ENCODE measurements around the gene C10orf143.
"Not testable (repeated sequence)": the region's sequence is repeated elsewhere in the genome, so short reads cannot be mapped to it uniquely, and the experiment has no call there.

The C10orf143 gene

GRCh38 chr10:130112821-130113220, 2.2 kb upstream of the C10orf143 start:
- DNase-seq (ENCODE audit: insufficient read length, low spot score) (no peak), FAIRE-seq (no peak)
- TF ChIP-seq POLR2AphosphoS5 (IDR thresholded peaks at IDR 0.05; ENCODE audit: low read depth, low read length) (no peak), TAF1 (IDR thresholded peaks at IDR 0.05; ENCODE audit: low read depth, low read length) (no peak), POLR2A (IDR thresholded peaks at IDR 0.05; ENCODE audit: low read depth, low read length) (no peak), SPI1 (IDR thresholded peaks at IDR 0.05; ENCODE audit: low read depth, low read length) (no peak), PAX5 (IDR thresholded peaks at IDR 0.05; ENCODE audit: insufficient read depth, low read length, severe bottlenecking) (no peak), POU2F2 (IDR thresholded peaks at IDR 0.05; ENCODE audit: low read depth, low read length) (no peak)

GRCh38 chr10:130111852-130112180, 1.2 kb upstream of the C10orf143 start:
- no peak for DNase-seq (ENCODE audit: insufficient read length, low spot score)
- no peak for FAIRE-seq
- TF ChIP-seq POU2F2 (IDR thresholded peaks at IDR 0.05; ENCODE audit: low read depth, low read length) (no peak), PAX5 (IDR thresholded peaks at IDR 0.05; ENCODE audit: insufficient read depth, low read length, severe bottlenecking) (no peak), SPI1 (IDR thresholded peaks at IDR 0.05; ENCODE audit: low read depth, low read length) (no peak), POLR2AphosphoS5 (IDR thresholded peaks at IDR 0.05; ENCODE audit: low read depth, low read length) (no peak), TAF1 (IDR thresholded peaks at IDR 0.05; ENCODE audit: low read depth, low read length) (no peak), POLR2A (IDR thresholded peaks at IDR 0.05; ENCODE audit: low read depth, low read length) (no peak)

- FAIRE-seq (no peak), DNase-seq (ENCODE audit: insufficient read length, low spot score) (peak; percentile 85)
- peak; percentile 52; the same call in 1 of the 2 replicates for TF ChIP-seq TAF1 (IDR thresholded peaks at IDR 0.05; ENCODE audit: low read depth, low read length)
- TF ChIP-seq SPI1 (IDR thresholded peaks at IDR 0.05; ENCODE audit: low read depth, low read length) = no peak
- no peak for TF ChIP-seq PAX5 (IDR thresholded peaks at IDR 0.05; ENCODE audit: insufficient read depth, low read length, severe bottlenecking)
- TF ChIP-seq POLR2A (IDR thresholded peaks at IDR 0.05; ENCODE audit: low read depth, low read length) = peak; percentile 62
- TF ChIP-seq POLR2AphosphoS5 (IDR thresholded peaks at IDR 0.05; ENCODE audit: low read depth, low read length) = peak; percentile 24; the same call in 1 of the 2 replicates
These were observed 652 bp upstream of the C10orf143 start for GRCh38 chr10:130111113-130111851.

- FAIRE-seq (no peak), DNase-seq (ENCODE audit: insufficient read length, low spot score) (no peak)
- TF ChIP-seq POU2F2 (IDR thresholded peaks at IDR 0.05; ENCODE audit: low read depth, low read length) (0 out of 2 replicates have a peak, but pooled peaks have one; percentile 17), POLR2A (IDR thresholded peaks at IDR 0.05; ENCODE audit: low read depth, low read length) (no peak), PAX5 (IDR thresholded peaks at IDR 0.05; ENCODE audit: insufficient read depth, low read length, severe bottlenecking) (no peak)
These were observed 809 bp downstream of the C10orf143 start for GRCh38 chr10:130109796-130110245.

GRCh38 chr10:130108934-130109604, 1.6 kb downstream of the C10orf143 start:
- TF ChIP-seq SPI1 (IDR thresholded peaks at IDR 0.05; ENCODE audit: low read depth, low read length) = no peak
- TF ChIP-seq PAX5 (IDR thresholded peaks at IDR 0.05; ENCODE audit: insufficient read depth, low read length, severe bottlenecking) = no peak
- no peak for TF ChIP-seq POLR2AphosphoS5 (IDR thresholded peaks at IDR 0.05; ENCODE audit: low read depth, low read length)
- no peak for TF ChIP-seq POLR2A (IDR thresholded peaks at IDR 0.05; ENCODE audit: low read depth, low read length)
- TF ChIP-seq POU2F2 (IDR thresholded peaks at IDR 0.05; ENCODE audit: low read depth, low read length) = no peak
- no peak for TF ChIP-seq TAF1 (IDR thresholded peaks at IDR 0.05; ENCODE audit: low read depth, low read length)
- FAIRE-seq = peak; percentile 56
- no peak for DNase-seq (ENCODE audit: insufficient read length, low spot score)

GRCh38 chr10:130108146-130108545, 2.5 kb downstream of the C10orf143 start:
- not testable (repeated sequence) for FAIRE-seq; DNase-seq (ENCODE audit: insufficient read length, low spot score)

- DNase-seq (ENCODE audit: insufficient read length, low spot score) (no peak), FAIRE-seq (no peak)
These were observed 4.9 kb downstream of the C10orf143 start for GRCh38 chr10:130105724-130106123.

GRCh38 chr10:130099344-130099743, 11.3 kb downstream of the C10orf143 start:
- TF ChIP-seq POLR2A (IDR thresholded peaks at IDR 0.05; ENCODE audit: low read depth, low read length) (no peak), SPI1 (IDR thresholded peaks at IDR 0.05; ENCODE audit: low read depth, low read length) (no peak), TAF1 (IDR thresholded peaks at IDR 0.05; ENCODE audit: low read depth, low read length) (no peak), PAX5 (IDR thresholded peaks at IDR 0.05; ENCODE audit: insufficient read depth, low read length, severe bottlenecking) (no peak), POLR2AphosphoS5 (IDR thresholded peaks at IDR 0.05; ENCODE audit: low read depth, low read length) (no peak), POU2F2 (IDR thresholded peaks at IDR 0.05; ENCODE audit: low read depth, low read length) (no peak)
- no peak for FAIRE-seq
- DNase-seq (ENCODE audit: insufficient read length, low spot score) = no peak

More at GRCh38 chr10:130105724-130106123, 4.9 kb downstream of the C10orf143 start:
- TF ChIP-seq POLR2A (IDR thresholded peaks at IDR 0.05; ENCODE audit: low read depth, low read length) (no peak), TAF1 (IDR thresholded peaks at IDR 0.05; ENCODE audit: low read depth, low read length) (no peak), PAX5 (IDR thresholded peaks at IDR 0.05; ENCODE audit: insufficient read depth, low read length, severe bottlenecking) (no peak), POU2F2 (IDR thresholded peaks at IDR 0.05; ENCODE audit: low read depth, low read length) (no peak), POLR2AphosphoS5 (IDR thresholded peaks at IDR 0.05; ENCODE audit: low read depth, low read length) (no peak), SPI1 (IDR thresholded peaks at IDR 0.05; ENCODE audit: low read depth, low read length) (no peak)

- FAIRE-seq; DNase-seq (ENCODE audit: insufficient read length, low spot score): not testable (repeated sequence)
These were observed 20.1 kb downstream of the C10orf143 start for GRCh38 chr10:130090565-130090964.

DNA sequence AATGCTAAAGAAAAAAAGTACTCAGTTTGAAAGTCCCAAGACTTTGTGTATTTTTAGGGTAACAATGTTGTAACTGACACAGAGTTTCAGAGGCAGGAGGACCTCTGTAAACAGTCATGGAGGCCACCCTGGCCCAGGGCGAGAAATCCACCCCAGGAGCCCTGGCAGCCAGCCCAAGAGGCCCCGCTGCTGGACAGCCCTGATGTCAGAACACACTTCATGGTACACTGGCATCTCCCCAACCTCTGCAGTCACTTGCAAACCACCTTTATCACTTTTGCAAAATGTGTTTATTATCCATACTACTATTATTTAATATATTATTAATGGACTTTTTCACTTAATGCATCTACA, 30.2 kb downstream of the C10orf143 start:
- DNase-seq (ENCODE audit: insufficient read length, low spot score) (no peak), FAIRE-seq (no peak)
- TF ChIP-seq PAX5 (IDR thresholded peaks at IDR 0.05; ENCODE audit: insufficient read depth, low read length, severe bottlenecking) (no peak), POLR2AphosphoS5 (IDR thresholded peaks at IDR 0.05; ENCODE audit: low read depth, low read length) (no peak), POLR2A (IDR thresholded peaks at IDR 0.05; ENCODE audit: low read depth, low read length) (no peak), POU2F2 (IDR thresholded peaks at IDR 0.05; ENCODE audit: low read depth, low read length) (no peak), SPI1 (IDR thresholded peaks at IDR 0.05; ENCODE audit: low read depth, low read length) (no peak), TAF1 (IDR thresholded peaks at IDR 0.05; ENCODE audit: low read depth, low read length) (no peak)
